SK-N-SH (cell line): ENCODE results near the gene EIF4G2. TPM values are rescaled to one million over a fixed set of nuclear protein-coding genes. Genes with fewer than 3 reads are reported as not detected.

ENCODE experiments used
- CTCF ChIA-PET: fragments of 300-600, 350-600 bp; formaldehyde crosslinking; extraction: SDS; loops from one replicate; lab custom pipeline; 2021; lab: Yijun Ruan, JAX
- POLR2A ChIA-PET: fragments of 350-600 bp; sonication (Branson Sonifier 250); formaldehyde crosslinking; extraction: SDS; loops from one replicate; lab custom pipeline; 2020; ENCODE audit warnings: antibody characterized with exemption, inconsistent platforms; lab: Yijun Ruan, JAX
- DNase-seq: peaks from one replicate; pipeline ENCODE4 v3.0.0; 2012
- H2AFZ ChIP-seq: fragments of 200-600 bp; sonication (generic); 2 replicates; pipeline ENCODE4 v1.8.1; 2016; ENCODE audit warnings: antibody characterized with exemption, mild to moderate bottlenecking, low read depth
- H3F3A ChIP-seq: fragments of 200-600 bp; sonication (generic); replicated peaks from 2 replicates; pipeline ENCODE3; 2016; ENCODE audit warnings: antibody characterized with exemption, mild to moderate bottlenecking; ENCODE audit not compliant: insufficient read depth
- H3K27ac ChIP-seq, 2 experiments: fragments of 200-500 bp in 1 of 2; fragments of 200-600 bp in 1 of 2; sonication (Bioruptor generic) in 1 of 2; sonication (generic), shearing (Covaris generic) in 1 of 2; 2 replicates each; pipeline versions ENCODE4 v1.5.1 to v1.6.1; 2014 to 2016; ENCODE audit warnings: low read depth in 2 of 2, inconsistent platforms in 1 of 2, low read length in 1 of 2, mild to moderate bottlenecking in 1 of 2, mixed read lengths in 1 of 2
- H3K27me3 ChIP-seq: fragments of 200-600 bp; sonication (generic), shearing (Covaris generic); 2 replicates; pipeline ENCODE4 v1.6.1; 2016; ENCODE audit warnings: mixed run types; ENCODE audit not compliant: insufficient read depth
- H3K36me3 ChIP-seq, 2 experiments: fragments of 200-500 bp in 1 of 2; fragments of 200-600 bp in 1 of 2; sonication (Bioruptor generic) in 1 of 2; sonication (generic) in 1 of 2; replicated peaks in 1 of 2; 2 replicates each; pipeline versions ENCODE3 to v1.5.1; 2014 to 2016; ENCODE audit warnings: low read length in 1 of 2, mild to moderate bottlenecking in 1 of 2; ENCODE audit not compliant: insufficient read depth in 2 of 2, control insufficient read depth in 1 of 2
- H3K4me1 ChIP-seq, 2 experiments: fragments of 200-500 bp in 1 of 2; fragments of 200-600 bp in 1 of 2; sonication (Bioruptor generic) in 1 of 2; sonication (generic), shearing (Covaris generic) in 1 of 2; 2 replicates each; pipeline versions ENCODE4 v1.5.1 to v1.6.1; 2014 to 2016; ENCODE audit warnings: low read depth in 1 of 2, low read length in 1 of 2, mixed run types in 1 of 2; ENCODE audit not compliant: insufficient read depth in 2 of 2, control insufficient read depth in 1 of 2
- H3K4me2 ChIP-seq: fragments of 200-600 bp; sonication (generic), shearing (Covaris generic); 2 replicates; pipeline ENCODE4 v1.6.1; 2017; ENCODE audit warnings: mixed run types
- H3K4me3 ChIP-seq, 2 experiments: fragments of 200-500 bp in 1 of 2; fragments of 200-600 bp in 1 of 2; sonication (Bioruptor generic) in 1 of 2; sonication (generic), shearing (Covaris generic) in 1 of 2; 2 replicates each; pipeline versions ENCODE4 v1.5.1 to v1.8.1; 2014 to 2016; ENCODE audit warnings: low read depth in 2 of 2, inconsistent platforms in 1 of 2, low read length in 1 of 2, mild to moderate bottlenecking in 1 of 2, mixed read lengths in 1 of 2, moderate library complexity in 1 of 2
- H3K79me2 ChIP-seq: fragments of 200-600 bp; sonication (generic); 2 replicates; pipeline ENCODE4 v1.8.1; 2017; ENCODE audit warnings: mild to moderate bottlenecking; ENCODE audit not compliant: insufficient read depth
- H3K9ac ChIP-seq: fragments of 200-600 bp; sonication (generic); 2 replicates; pipeline ENCODE4 v1.6.1; 2017; ENCODE audit warnings: mixed run types
- H3K9me2 ChIP-seq: fragments of 200-600 bp; sonication (generic); 2 replicates; pipeline ENCODE4 v1.6.1; 2017; ENCODE audit warnings: mixed run types
- H3K9me3 ChIP-seq: fragments of 200-600 bp; sonication (generic); 2 replicates; pipeline ENCODE4 v1.6.1; 2017; ENCODE audit warnings: mixed run types, mild to moderate bottlenecking, moderate library complexity
- H4K20me1 ChIP-seq: fragments of 200-600 bp; sonication (generic); 2 replicates; pipeline ENCODE4 v1.6.1; 2017; ENCODE audit warnings: mild to moderate bottlenecking, mixed run types; ENCODE audit not compliant: insufficient read depth
- FOXM1 ChIP-seq: IDR thresholded peaks from 2 replicates; pipeline ENCODE4 v1.4.0; 2012; ENCODE audit warnings: low read depth, mild to moderate bottlenecking
- JUND ChIP-seq: IDR thresholded peaks from 2 replicates; pipeline ENCODE4 v1.4.0; 2012
- MEF2A ChIP-seq: IDR thresholded peaks from 2 replicates; pipeline ENCODE4 v1.4.0; 2012; ENCODE audit warnings: low read depth, borderline replicate concordance
- RAD21 ChIP-seq: IDR thresholded peaks from 2 replicates; pipeline ENCODE4 v1.6.1; 2012; ENCODE audit warnings: mild to moderate bottlenecking, low read length
- WGBS: methylation state at CpG from one replicate; pipeline ENCODE4 v1.1.6; 2017; ENCODE audit warnings: low lambda C conversion rate; 5-methylcytosine and 5-hydroxymethylcytosine counted together
- polyA plus RNA-seq, 3 experiments: library from polyadenylated mRNA; depleted of rRNA; stranded (reverse); fragments of >200 nt; gene quantifications; 2 replicates each; pipeline ENCODE4 v1.2.3, GENCODE V29; 2012
- TF ChIP-seq, protein P1 (sequence below): IDR thresholded peaks from 2 replicates; pipeline ENCODE4 v1.4.0; 2012; ENCODE audit warnings: low read depth, borderline replicate concordance
- TF ChIP-seq, protein P2 (sequence below): IDR thresholded peaks from 2 replicates; pipeline ENCODE4; 2012

EIF4G2 gene
- polyA plus RNA-seq, 1 of the 3 experiments (the other 2 are of a cell fraction): 298 TPM

DNA sequence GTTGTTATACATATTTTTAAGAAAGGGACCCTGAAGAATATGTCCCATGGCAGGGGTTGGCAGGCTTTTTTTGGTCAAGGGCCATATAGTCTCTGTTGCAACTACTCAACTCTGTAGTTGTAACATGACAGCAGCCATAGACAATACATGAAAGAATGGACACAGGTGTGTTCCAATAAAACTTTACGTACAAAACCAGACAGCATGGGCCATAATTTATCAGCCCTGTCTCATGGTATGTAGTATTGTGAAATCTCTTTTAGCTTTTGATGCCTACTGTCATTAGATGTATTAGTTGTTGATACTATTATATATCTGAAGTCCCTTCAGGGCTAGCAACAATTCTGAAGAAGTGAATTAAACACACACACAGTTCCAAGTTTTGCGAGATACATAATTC is 46.6 kb upstream of the EIF4G2 start (continued):
- TF ChIP-seq, protein P1, sequence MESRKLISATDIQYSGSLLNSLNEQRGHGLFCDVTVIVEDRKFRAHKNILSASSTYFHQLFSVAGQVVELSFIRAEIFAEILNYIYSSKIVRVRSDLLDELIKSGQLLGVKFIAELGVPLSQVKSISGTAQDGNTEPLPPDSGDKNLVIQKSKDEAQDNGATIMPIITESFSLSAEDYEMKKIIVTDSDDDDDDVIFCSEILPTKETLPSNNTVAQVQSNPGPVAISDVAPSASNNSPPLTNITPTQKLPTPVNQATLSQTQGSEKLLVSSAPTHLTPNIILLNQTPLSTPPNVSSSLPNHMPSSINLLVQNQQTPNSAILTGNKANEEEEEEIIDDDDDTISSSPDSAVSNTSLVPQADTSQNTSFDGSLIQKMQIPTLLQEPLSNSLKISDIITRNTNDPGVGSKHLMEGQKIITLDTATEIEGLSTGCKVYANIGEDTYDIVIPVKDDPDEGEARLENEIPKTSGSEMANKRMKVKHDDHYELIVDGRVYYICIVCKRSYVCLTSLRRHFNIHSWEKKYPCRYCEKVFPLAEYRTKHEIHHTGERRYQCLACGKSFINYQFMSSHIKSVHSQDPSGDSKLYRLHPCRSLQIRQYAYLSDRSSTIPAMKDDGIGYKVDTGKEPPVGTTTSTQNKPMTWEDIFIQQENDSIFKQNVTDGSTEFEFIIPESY: no peak

DNA sequence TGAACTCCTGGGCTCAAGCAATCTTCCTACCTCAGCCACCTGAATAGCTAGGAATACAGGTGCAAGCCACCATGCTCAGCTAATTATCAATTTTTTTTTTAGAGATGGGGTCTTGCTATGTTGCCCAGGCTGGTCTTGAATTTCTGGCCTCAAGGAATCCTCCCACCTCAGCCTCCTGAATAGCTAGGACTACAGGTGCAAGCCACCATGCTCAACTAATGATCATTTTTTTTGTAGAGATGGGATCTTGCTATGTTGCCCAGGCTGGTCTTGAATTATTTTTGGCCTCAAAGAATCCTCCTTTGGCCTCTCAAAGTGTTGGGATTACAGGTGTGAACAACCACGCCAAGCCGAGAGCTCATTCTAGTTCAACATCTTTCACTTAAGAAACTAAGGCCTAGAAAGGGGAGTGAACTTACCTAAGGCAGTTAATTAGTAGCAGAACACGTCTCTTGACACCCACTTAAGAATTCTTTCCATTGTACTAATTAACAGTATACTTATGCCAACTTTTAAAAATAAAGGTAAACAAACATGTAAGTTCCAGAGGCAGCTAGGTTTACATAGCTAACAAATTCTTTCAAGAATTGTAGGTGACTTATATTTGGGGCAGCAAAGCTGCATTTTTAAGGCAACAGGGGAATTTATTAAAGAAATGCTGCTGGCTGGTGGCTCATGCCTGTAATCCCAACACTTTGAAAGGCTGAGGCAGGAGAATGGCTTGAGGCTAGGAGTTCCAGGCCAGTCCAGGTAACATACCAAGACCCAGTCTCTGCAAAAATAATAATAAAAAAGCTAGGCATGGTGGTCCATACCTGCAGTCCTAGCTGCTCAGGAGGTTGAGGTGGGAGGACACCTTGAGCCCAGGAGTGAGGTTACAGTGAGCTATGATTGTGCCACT is 39.5 kb upstream of the EIF4G2 start:
- H3K36me3 ChIP-seq: peaks cover 21 to 25% of the 10 kb centered on the region in 2 experiments
- H3K79me2 ChIP-seq: peaks cover 14% of the 10 kb centered on the region
- H3K4me3 ChIP-seq: no peak overlapping the region
- no peak overlapping the region for H3K4me2 ChIP-seq
- peaks cover 19% of the 10 kb centered on the region for H3F3A ChIP-seq
- no peak for TF ChIP-seq MEF2A
- POLR2A ChIA-PET: interaction anchor here (2.8 to 3.6 kb wide), 2 partner anchors 10 to 39 kb away, joined by 16 read pairs; partner anchors contain the start of genes EIF4G2 and ZBED5
- H3K9me2 ChIP-seq: no peaks in the 10 kb centered on the region
- no peak overlapping the region for H3K27ac ChIP-seq
- no peaks in the 10 kb centered on the region for H4K20me1 ChIP-seq
- 98% methylated on average over 3 of the region's 3 CpGs for WGBS
- DNase-seq: no peak
- no peaks in the 10 kb centered on the region for H3K9me3 ChIP-seq
- CTCF ChIA-PET: interaction anchor here (0.6 to 3.4 kb wide), 7 partner anchors 8 to 77 kb away, joined by 3 to 13 read pairs (median 3); no protein-coding TSS in a partner anchor
- no peaks in the 10 kb centered on the region for H3K27me3 ChIP-seq
- no peaks in the 10 kb centered on the region for H3K4me1 ChIP-seq
- no peak overlapping the region for H3K9ac ChIP-seq
- no peak overlapping the region for H2AFZ ChIP-seq

DNA sequence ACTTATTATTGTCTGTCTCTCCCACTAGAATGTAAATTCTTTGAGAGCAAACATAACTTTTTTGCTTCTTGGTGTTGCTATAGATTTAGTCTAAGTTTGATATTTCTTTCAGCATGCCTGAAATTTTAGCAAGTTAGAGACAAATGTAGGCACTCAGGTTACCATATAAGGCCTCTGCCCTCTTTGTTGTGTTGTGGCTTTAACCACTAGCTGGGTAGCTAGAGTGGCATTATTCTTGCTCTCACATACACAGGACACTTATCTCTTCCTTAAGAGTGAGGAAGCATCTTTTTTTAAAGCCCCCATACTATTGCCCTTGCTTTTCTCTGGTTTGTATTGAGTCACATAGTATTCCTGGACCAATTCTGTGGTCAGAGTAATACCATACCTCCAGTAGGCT is 37.9 kb upstream of the EIF4G2 start:
- Histone ChIP-seq H3K4me2 (no peak overlapping the region), H4K20me1 (no peaks in the 10 kb centered on the region), H3K36me3 (peaks cover 6 to 11% of the 10 kb centered on the region in 2 experiments), H3K27me3 (no peaks in the 10 kb centered on the region), H3K9me2 (no peaks in the 10 kb centered on the region), H3F3A (peaks cover 12% of the 10 kb centered on the region), H3K27ac (no peak overlapping the region), H3K9ac (no peak overlapping the region), H2AFZ (no peak overlapping the region), H3K9me3 (no peaks in the 10 kb centered on the region), H3K79me2 (0 out of 2 replicates have a peak, but pooled peaks cover under 1% of the 10 kb centered on the region), H3K4me3 (no peak overlapping the region), H3K4me1 (no peaks in the 10 kb centered on the region)
- TF ChIP-seq MEF2A: no peak
- TF ChIP-seq FOXM1: no peak
- no peak for TF ChIP-seq RAD21
- TF ChIP-seq, protein P2, sequence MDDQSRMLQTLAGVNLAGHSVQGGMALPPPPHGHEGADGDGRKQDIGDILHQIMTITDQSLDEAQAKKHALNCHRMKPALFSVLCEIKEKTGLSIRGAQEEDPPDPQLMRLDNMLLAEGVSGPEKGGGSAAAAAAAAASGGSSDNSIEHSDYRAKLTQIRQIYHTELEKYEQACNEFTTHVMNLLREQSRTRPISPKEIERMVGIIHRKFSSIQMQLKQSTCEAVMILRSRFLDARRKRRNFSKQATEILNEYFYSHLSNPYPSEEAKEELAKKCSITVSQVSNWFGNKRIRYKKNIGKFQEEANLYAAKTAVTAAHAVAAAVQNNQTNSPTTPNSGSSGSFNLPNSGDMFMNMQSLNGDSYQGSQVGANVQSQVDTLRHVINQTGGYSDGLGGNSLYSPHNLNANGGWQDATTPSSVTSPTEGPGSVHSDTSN: no peak
- no peak for TF ChIP-seq JUND
- DNase-seq: no peak
- ChIA-PET POLR2A (interaction anchor here (2.8 to 3.6 kb wide), 2 partner anchors 11 to 38 kb away, joined by 16 read pairs; partner anchors contain the start of genes EIF4G2 and ZBED5), CTCF (interaction anchor here (1.3 to 1.4 kb wide), 3 partner anchors 14 to 54 kb away, joined by 4 to 5 read pairs (median 5); no protein-coding TSS in a partner anchor)
